HG02610 (cell line): ENCODE measurements around the gene ORMDL3.
"Not testable (repeated sequence)": the region's sequence is repeated elsewhere in the genome, so short reads cannot be mapped to it uniquely, and the experiment has no call there.

Experiments
- ATAC-seq: cut with Tn5 transposase; IDR thresholded peaks from one replicate; pipeline ENCODE4 v1.9.1; 2021; ENCODE audit warnings: mild to moderate bottlenecking, moderate library complexity; ENCODE audit not compliant: unreplicated experiment

Gene ORMDL3

DNA sequence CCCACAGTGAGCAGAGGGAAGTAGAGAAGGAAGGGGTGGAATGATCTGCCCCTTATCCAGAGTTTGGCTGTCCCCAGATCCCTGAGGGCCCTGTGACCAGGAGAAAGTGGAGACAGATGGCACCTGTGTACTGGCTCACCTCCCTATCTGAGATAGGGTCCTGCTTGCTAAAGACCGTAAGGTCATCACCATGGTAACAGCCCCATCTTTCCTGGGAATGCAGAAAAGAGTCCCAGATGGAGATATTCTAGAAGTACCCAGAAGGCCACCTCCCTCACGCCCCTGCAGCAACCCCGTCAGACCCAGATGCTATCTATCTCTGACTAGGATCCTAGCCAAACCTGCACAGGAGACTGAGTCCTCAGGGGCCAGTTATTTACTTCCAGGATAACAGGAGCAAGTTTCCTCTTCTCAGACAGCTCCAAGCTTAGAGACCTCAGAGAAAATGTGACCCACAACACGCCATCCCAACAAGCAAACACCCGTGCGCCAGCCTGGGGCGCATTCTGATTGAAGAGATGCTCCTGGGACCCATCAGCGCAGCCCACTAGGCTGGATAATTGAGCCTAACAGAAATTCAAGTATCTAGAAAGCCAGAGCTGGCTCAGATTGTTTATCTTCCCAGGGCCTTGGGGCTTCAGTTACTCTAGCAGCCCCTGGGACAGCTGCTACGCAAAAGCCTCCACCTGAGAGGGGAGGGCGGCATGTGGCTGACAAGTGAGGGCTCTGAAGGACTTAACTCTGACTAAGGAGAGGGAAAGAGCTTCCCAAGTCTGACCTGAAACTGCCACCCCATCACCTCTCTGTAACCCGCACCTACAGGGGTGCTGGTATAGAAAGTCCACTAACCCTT lies 1.9 kb downstream of the ORMDL3 start:
- no peak for ATAC-seq

GRCh38 chr17:39924691-39925055 lies 2.7 kb downstream of the ORMDL3 start:
- ATAC-seq, result no peak

DNA sequence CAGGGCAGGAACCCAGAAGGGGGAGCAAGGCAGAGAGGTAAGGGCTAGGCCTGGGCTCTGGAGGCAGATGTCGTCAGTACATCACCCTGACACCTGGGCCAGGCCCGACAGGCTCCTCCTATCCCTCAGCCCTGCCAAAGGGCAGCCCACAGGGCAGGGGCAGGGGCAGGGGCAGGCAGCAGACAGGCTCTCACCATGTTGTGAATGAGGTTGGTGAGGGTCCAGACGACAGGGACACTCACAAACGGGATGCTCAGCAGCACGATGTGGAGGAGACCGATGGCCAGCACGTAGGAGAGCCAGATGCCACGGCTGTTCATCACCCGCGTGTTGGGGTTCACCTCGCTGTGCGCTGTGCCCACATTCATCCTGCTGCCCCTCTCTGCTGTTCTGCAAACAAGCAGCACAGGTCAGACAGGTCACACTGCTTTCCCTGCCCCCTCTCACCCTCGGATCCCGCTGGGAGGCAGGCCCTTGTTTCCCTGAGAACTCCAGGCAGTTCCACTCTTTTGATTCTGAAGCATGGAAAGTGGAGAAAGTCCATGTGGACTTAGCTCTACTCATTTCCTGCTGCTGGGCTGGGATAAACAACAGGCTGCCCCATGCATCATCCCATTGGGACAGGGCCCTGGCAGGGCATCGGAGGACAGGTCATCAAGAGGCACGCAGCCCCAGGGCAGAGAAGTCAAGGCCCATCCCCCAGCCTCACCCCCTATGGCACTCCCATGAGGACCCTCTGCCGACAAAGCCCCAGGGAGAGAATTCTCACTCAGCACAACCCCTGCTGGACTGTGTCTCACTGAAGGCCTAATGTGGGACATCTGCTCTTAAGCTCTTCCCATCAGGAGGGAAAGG lies 3.3 kb downstream of the ORMDL3 start:
- no peak for ATAC-seq

DNA sequence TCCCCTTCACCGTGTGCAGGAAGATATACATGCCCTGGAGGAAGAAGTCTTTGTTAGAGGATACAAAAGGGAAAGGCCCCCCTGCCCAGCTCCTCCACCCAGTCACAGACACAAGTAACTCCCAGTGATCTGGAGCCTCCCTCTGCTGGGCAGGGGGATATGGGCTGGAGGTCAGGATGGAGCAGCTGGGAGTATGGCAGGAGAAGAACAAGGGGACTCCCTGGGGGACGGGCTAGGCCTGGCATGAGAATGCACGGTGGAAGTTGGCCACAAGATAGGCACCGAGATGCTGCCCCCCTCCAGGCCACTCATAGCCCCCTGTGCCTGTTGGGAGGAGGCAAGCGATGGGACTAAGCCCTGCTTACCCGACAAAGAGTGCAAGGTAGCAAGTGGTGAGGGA lies 4.2 kb downstream of the ORMDL3 start:
- no peak for ATAC-seq

- no peak for ATAC-seq
Observed at GRCh38 chr17:39922006-39922405, 5.4 kb downstream of the ORMDL3 start.

DNA sequence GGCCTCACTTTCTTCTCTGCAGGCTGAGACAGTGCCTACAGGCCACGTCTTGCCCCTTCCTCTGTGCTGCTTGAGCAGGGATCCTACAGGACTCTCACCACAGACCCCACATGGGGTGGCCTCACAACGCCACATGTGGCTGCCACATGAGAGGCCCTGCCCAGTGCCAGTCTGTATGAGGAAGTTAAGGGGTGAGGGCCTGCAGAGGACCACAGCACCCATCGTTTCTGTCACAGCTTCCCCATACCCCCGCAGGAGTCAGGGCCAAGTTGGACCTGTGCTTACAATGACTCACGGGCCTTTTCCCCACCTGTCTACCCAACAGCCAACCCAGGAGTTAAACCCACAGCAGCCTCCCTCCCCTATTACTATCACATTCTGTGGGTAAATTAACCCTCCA lies 6.1 kb downstream of the ORMDL3 start:
- no peak for ATAC-seq

DNA sequence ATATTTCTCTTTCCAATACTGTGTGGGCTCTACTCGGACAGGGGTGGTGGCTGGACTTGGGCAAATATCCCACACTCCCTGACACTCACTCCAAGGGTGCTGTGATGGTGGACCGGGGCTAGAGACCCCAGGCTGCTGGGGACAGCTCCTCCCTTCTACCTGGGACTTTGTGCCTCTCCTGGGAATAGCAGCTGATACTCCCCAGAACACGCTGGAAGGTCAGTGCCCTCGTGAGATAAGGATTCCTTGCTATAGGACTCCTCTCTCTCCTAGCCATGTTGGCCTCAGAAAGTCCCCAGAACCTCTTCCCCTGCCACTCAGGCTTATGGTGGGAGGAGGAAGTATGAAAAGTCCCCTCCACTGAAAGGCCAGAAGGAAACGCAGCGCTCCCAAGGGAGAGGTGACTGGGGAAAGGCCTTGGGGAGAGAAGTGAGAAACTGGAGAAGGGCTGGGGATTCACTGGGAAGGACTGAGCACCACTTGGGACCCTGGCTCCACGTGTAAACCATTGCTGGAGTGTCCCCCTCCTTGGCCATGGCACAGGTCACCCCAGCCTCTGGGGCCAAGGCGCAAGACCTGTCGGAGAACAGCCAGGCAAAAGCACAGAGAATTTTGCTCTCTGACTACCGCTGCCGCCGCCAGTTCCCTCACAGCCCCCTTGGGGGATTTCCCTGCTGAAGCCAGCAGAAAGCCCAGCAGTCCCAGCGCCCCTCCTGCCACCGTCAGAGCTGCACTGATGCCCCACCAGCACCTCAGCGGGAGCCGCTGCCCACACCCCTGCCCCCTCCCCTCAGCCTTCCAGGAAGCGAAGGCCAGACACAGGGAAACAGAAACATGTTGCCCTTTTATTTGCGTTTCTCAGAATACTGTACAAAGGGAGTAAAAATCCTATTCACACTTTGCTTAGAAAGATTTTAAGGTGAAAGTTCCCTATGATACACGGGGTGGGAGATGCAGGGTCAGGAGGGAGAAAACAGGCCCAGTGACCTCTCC lies 6.9 kb downstream of the ORMDL3 start:
- ATAC-seq, result no peak

GRCh38 chr17:39919087-39919683 lies 8.2 kb downstream of the ORMDL3 start:
- ATAC-seq, result no peak

DNA sequence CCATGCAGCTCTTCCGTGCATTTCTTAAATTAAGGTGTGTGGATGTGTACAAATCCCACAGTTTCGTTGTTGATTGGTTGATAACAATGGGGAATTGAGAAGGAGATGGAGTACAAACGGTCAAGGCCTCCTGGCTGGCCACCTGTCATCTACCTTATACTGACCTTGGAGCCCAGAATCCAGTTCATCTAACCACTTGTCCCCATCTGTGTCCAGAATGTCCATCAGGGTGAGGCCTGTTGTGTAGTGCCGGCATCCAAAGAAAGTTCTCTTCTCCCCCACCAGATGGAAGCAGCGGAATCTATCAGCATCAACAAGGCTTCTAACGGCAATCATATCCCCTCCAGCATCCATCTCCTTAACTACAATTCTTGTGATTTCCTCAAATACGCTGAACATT lies 10.5 kb downstream of the ORMDL3 start:
- no peak for ATAC-seq

GRCh38 chr17:39915559-39915958 lies 11.8 kb downstream of the ORMDL3 start:
- ATAC-seq, result no peak

- ATAC-seq, result no peak
Observed at GRCh38 chr17:39913989-39914388, 13.4 kb downstream of the ORMDL3 start.

GRCh38 chr17:39908789-39909352 lies 18.5 kb downstream of the ORMDL3 start:
- ATAC-seq, result no peak

DNA sequence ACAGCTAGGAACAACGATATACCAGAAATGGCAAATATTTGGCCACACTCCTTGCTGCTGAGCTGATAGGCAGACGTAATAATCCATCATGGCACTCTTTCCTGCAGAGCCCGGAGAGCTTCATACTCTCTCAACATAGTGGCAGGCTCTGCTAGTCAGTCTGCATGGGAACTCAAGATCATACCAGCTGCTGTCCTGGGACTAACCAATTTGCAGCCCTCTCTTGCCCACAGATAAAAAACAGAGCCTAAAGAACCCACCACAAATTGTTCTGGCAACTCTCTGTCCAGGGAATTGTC lies 22.5 kb downstream of the ORMDL3 start:
- no peak for ATAC-seq

GRCh38 chr17:39903158-39903884 lies 24.1 kb downstream of the ORMDL3 start:
- no peak for ATAC-seq

GRCh38 chr17:39902027-39902426 lies 25.4 kb downstream of the ORMDL3 start:
- not testable (repeated sequence) for ATAC-seq

DNA sequence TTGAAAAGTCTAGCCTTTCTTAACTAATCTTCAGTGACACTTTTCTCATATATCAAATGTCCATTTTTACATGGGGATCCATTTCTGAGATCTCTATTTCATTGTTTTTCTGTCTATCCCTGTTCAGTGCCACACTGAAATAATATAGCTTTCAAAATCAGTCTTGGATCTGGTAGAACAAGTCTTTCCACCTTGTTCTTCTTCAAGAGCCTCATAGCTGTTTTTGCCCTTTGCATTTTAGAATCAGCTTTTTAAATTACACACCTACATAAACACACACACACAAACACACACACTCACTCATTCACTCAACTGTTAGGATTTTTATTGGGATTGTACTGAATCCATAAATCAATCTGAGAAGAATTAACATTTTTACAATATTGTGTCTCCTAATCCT lies 28.2 kb downstream of the ORMDL3 start:
- no peak for ATAC-seq

- no peak for ATAC-seq
Observed at GRCh38 chr17:39898088-39898487, 29.3 kb downstream of the ORMDL3 start.

GRCh38 chr17:39894681-39895376 lies 32.6 kb downstream of the ORMDL3 start:
- no peak for ATAC-seq

DNA sequence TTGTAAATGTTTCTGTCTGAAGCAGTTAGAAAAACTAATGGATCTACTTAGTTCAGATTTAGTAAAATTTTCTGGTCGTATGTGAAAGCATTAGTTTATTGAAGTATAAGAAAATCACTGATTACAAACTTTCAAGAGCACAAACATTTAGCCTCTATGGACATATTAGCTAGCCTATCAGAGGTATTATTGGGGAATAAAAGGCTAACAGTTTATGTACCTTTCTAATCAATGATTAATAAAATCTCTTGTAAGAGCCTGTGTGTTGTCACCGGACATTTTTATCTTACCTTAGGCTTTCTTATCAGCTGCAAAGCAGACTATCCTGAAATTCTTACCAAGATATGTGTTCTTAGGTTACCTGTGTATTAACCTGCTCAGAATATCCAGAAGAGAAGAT lies 38.2 kb downstream of the ORMDL3 start:
- no peak for ATAC-seq
